ENCODE data around the gene ABCA4.

ABCA4 gene

GRCh38 chr1:94143809-94144176 lies 22.8 kb upstream of the ABCA4 start:
- H3K27me3 ChIP-seq (ENCODE audit: control insufficient read depth, insufficient read depth, low read length) = no peaks in the 10 kb centered on the region
- H3K4me3 ChIP-seq (ENCODE audit: low read length) = no peak overlapping the region
- H3K4me1 ChIP-seq (ENCODE audit: control insufficient read depth, insufficient read depth, low read length) = no peaks in the 10 kb centered on the region
- no peak overlapping the region for H3K9ac ChIP-seq (ENCODE audit: low read length)
- H3K27ac ChIP-seq (ENCODE audit: low read depth, low read length) = no peak overlapping the region
- no peaks in the 10 kb centered on the region for H3K36me3 ChIP-seq (ENCODE audit: control insufficient read depth, insufficient read depth, low read length)

- H3K27ac ChIP-seq (ENCODE audit: low read depth, low read length) = no peak overlapping the region
- H3K4me1 ChIP-seq (ENCODE audit: control insufficient read depth, insufficient read depth, low read length) = no peaks in the 10 kb centered on the region
- H3K9ac ChIP-seq (ENCODE audit: low read length) = no peak overlapping the region
- no peaks in the 10 kb centered on the region for H3K27me3 ChIP-seq (ENCODE audit: control insufficient read depth, insufficient read depth, low read length)
- H3K36me3 ChIP-seq (ENCODE audit: control insufficient read depth, insufficient read depth, low read length) = no peaks in the 10 kb centered on the region
- no peak overlapping the region for H3K4me3 ChIP-seq (ENCODE audit: low read length)
Measured at GRCh38 chr1:94143173-94143808, 22.3 kb upstream of the ABCA4 start.

GRCh38 chr1:94142583-94142982 lies 21.6 kb upstream of the ABCA4 start:
- Histone ChIP-seq H3K36me3 (ENCODE audit: control insufficient read depth, insufficient read depth, low read length) (no peaks in the 10 kb centered on the region), H3K27me3 (ENCODE audit: control insufficient read depth, insufficient read depth, low read length) (no peaks in the 10 kb centered on the region), H3K27ac (ENCODE audit: low read depth, low read length) (no peak overlapping the region), H3K9ac (ENCODE audit: low read length) (no peak overlapping the region), H3K4me1 (ENCODE audit: control insufficient read depth, insufficient read depth, low read length) (no peaks in the 10 kb centered on the region), H3K4me3 (ENCODE audit: low read length) (no peak overlapping the region)

- no peak overlapping the region for H3K27ac ChIP-seq (ENCODE audit: low read depth, low read length)
- H3K9ac ChIP-seq (ENCODE audit: low read length) = no peak overlapping the region
- no peak overlapping the region for H3K4me3 ChIP-seq (ENCODE audit: low read length)
- H3K36me3 ChIP-seq (ENCODE audit: control insufficient read depth, insufficient read depth, low read length) = no peaks in the 10 kb centered on the region
- no peaks in the 10 kb centered on the region for H3K27me3 ChIP-seq (ENCODE audit: control insufficient read depth, insufficient read depth, low read length)
- H3K4me1 ChIP-seq (ENCODE audit: control insufficient read depth, insufficient read depth, low read length) = no peaks in the 10 kb centered on the region
Measured at GRCh38 chr1:94142022-94142421, 21.1 kb upstream of the ABCA4 start.

- H3K4me1 ChIP-seq (ENCODE audit: control insufficient read depth, insufficient read depth, low read length) = no peaks in the 10 kb centered on the region
- H3K27me3 ChIP-seq (ENCODE audit: control insufficient read depth, insufficient read depth, low read length) = no peaks in the 10 kb centered on the region
- no peak overlapping the region for H3K4me3 ChIP-seq (ENCODE audit: low read length)
Measured at GRCh38 chr1:94132111-94132510, 11.2 kb upstream of the ABCA4 start.

GRCh38 chr1:94130851-94131595 lies 10.1 kb upstream of the ABCA4 start:
- Histone ChIP-seq H3K36me3 (ENCODE audit: control insufficient read depth, insufficient read depth, low read length) (no peaks in the 10 kb centered on the region), H3K4me1 (ENCODE audit: control insufficient read depth, insufficient read depth, low read length) (no peaks in the 10 kb centered on the region), H3K27me3 (ENCODE audit: control insufficient read depth, insufficient read depth, low read length) (no peaks in the 10 kb centered on the region), H3K4me3 (ENCODE audit: low read length) (no peak overlapping the region), H3K9ac (ENCODE audit: low read length) (no peak overlapping the region), H3K27ac (ENCODE audit: low read depth, low read length) (no peak overlapping the region)

More at GRCh38 chr1:94132111-94132510, 11.2 kb upstream of the ABCA4 start:
- no peak overlapping the region for H3K9ac ChIP-seq (ENCODE audit: low read length)
- H3K36me3 ChIP-seq (ENCODE audit: control insufficient read depth, insufficient read depth, low read length) = no peaks in the 10 kb centered on the region
- H3K27ac ChIP-seq (ENCODE audit: low read depth, low read length) = no peak overlapping the region

- Histone ChIP-seq H3K4me1 (ENCODE audit: control insufficient read depth, insufficient read depth, low read length) (no peaks in the 10 kb centered on the region), H3K27me3 (ENCODE audit: control insufficient read depth, insufficient read depth, low read length) (no peaks in the 10 kb centered on the region), H3K9ac (ENCODE audit: low read length) (no peak overlapping the region), H3K36me3 (ENCODE audit: control insufficient read depth, insufficient read depth, low read length) (no peaks in the 10 kb centered on the region), H3K4me3 (ENCODE audit: low read length) (no peak overlapping the region), H3K27ac (ENCODE audit: low read depth, low read length) (no peak overlapping the region)
Measured at GRCh38 chr1:94126651-94127050, 5.7 kb upstream of the ABCA4 start.

GRCh38 chr1:94125551-94126514 lies 4.9 kb upstream of the ABCA4 start:
- no peaks in the 10 kb centered on the region for H3K27me3 ChIP-seq (ENCODE audit: control insufficient read depth, insufficient read depth, low read length)
- H3K27ac ChIP-seq (ENCODE audit: low read depth, low read length) = no peak overlapping the region
- no peak overlapping the region for H3K9ac ChIP-seq (ENCODE audit: low read length)
- no peaks in the 10 kb centered on the region for H3K36me3 ChIP-seq (ENCODE audit: control insufficient read depth, insufficient read depth, low read length)
- no peaks in the 10 kb centered on the region for H3K4me1 ChIP-seq (ENCODE audit: control insufficient read depth, insufficient read depth, low read length)
- no peak overlapping the region for H3K4me3 ChIP-seq (ENCODE audit: low read length)

GRCh38 chr1:94124538-94124937 lies 3.6 kb upstream of the ABCA4 start:
- H3K4me1 ChIP-seq (ENCODE audit: control insufficient read depth, insufficient read depth, low read length) = no peaks in the 10 kb centered on the region
- no peak overlapping the region for H3K4me3 ChIP-seq (ENCODE audit: low read length)
- H3K27ac ChIP-seq (ENCODE audit: low read depth, low read length) = no peak overlapping the region
- no peaks in the 10 kb centered on the region for H3K36me3 ChIP-seq (ENCODE audit: control insufficient read depth, insufficient read depth, low read length)
- H3K27me3 ChIP-seq (ENCODE audit: control insufficient read depth, insufficient read depth, low read length) = no peaks in the 10 kb centered on the region
- no peak overlapping the region for H3K9ac ChIP-seq (ENCODE audit: low read length)

- no peaks in the 10 kb centered on the region for H3K36me3 ChIP-seq (ENCODE audit: control insufficient read depth, insufficient read depth, low read length)
- H3K4me1 ChIP-seq (ENCODE audit: control insufficient read depth, insufficient read depth, low read length) = no peaks in the 10 kb centered on the region
- no peak overlapping the region for H3K9ac ChIP-seq (ENCODE audit: low read length)
- H3K4me3 ChIP-seq (ENCODE audit: low read length) = no peak overlapping the region
- H3K27me3 ChIP-seq (ENCODE audit: control insufficient read depth, insufficient read depth, low read length) = no peaks in the 10 kb centered on the region
- H3K27ac ChIP-seq (ENCODE audit: low read depth, low read length) = no peak overlapping the region
Measured at GRCh38 chr1:94122201-94122970, 1.4 kb upstream of the ABCA4 start.

- Histone ChIP-seq H3K36me3 (ENCODE audit: control insufficient read depth, insufficient read depth, low read length) (no peaks in the 10 kb centered on the region), H3K27me3 (ENCODE audit: control insufficient read depth, insufficient read depth, low read length) (no peaks in the 10 kb centered on the region), H3K9ac (ENCODE audit: low read length) (no peak overlapping the region), H3K4me1 (ENCODE audit: control insufficient read depth, insufficient read depth, low read length) (no peaks in the 10 kb centered on the region), H3K27ac (ENCODE audit: low read depth, low read length) (no peak overlapping the region), H3K4me3 (ENCODE audit: low read length) (no peak overlapping the region)
Measured at GRCh38 chr1:94121411-94121821, 468 bp upstream of the ABCA4 start.

GRCh38 chr1:94120570-94120901 lies 412 bp downstream of the ABCA4 start:
- no peak overlapping the region for H3K4me3 ChIP-seq (ENCODE audit: low read length)
- no peaks in the 10 kb centered on the region for H3K4me1 ChIP-seq (ENCODE audit: control insufficient read depth, insufficient read depth, low read length)
- no peak overlapping the region for H3K9ac ChIP-seq (ENCODE audit: low read length)
- H3K27me3 ChIP-seq (ENCODE audit: control insufficient read depth, insufficient read depth, low read length) = no peaks in the 10 kb centered on the region
- no peak overlapping the region for H3K27ac ChIP-seq (ENCODE audit: low read depth, low read length)
- H3K36me3 ChIP-seq (ENCODE audit: control insufficient read depth, insufficient read depth, low read length) = no peaks in the 10 kb centered on the region
